HG03139 (cell line): ENCODE results near the gene OR2M3.
"Not testable (repeated sequence)": the region's sequence is repeated elsewhere in the genome, so short reads cannot be mapped to it uniquely, and the experiment has no call there.

Experiments
- ATAC-seq: cut with Tn5 transposase; IDR thresholded peaks from one replicate; pipeline ENCODE4 v1.9.1; 2021; ENCODE audit not compliant: unreplicated experiment

Gene OR2M3

DNA sequence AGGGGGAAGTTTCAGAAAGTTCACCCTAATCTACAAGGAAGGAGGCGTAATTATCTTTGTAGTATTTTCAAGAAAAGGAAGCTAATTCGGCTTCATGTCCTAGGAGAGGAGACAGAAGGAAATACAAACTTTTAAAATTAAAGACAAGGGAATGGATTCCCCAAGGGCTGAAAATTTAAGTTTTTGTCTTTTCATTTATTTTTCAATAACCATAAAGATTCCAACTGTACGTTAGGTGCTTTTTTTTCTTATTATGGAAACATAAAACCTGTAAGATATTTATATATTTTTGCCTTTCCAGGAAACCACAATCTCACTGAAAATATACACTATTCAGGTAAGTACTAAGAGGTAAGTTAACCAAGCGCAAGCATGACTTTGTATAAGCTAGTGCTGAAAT is at the start of gene OR2M3:
Gene OR2M3 (plus strand): TSS at position 301 of the 400 bp plus-strand sequence. CDS start 5,803 bp downstream, outside the sequence.
- no peak for ATAC-seq

GRCh38 chr1:248152056-248152827 is 44.8 kb upstream of the OR2M3 start:
- no peak for ATAC-seq

DNA sequence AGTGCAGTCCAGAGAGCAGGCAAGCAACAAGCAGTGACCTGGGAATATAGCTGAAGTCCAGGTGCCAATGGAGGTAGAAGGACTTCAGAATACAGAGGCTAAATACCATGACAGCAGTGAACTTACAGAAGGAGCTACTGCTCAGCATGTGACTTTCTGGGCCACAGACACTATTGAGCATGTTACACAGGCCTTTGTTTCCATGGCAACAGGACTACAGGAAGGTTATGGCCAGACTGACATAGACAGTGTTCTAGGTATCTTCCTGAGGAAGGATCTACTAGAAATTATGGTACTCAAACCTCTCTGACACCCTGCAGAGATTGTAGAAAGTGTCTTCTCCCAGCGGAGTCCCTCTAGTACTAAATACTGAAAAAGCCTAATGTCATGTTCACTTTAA is 41.1 kb upstream of the OR2M3 start:
- ATAC-seq = no peak

DNA sequence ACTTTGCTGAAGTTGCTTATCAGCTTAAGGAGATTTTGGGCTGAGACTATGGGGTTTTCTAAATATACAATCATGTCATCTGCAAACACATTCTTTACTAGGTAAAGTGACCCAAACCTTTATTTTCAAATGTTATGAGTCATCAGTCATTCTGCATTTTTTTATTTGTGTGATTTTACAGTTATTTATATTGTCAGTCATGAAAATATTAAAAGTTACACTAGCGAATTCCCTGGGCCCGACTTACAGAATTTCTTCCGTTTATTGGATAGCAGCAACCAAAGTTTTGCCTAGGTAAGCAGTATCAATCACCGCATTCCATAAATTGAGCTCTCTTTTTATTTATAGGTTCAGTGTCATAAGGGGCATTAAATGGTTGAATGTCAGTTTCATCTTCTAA is 38.3 kb upstream of the OR2M3 start:
- ATAC-seq = no peak

DNA sequence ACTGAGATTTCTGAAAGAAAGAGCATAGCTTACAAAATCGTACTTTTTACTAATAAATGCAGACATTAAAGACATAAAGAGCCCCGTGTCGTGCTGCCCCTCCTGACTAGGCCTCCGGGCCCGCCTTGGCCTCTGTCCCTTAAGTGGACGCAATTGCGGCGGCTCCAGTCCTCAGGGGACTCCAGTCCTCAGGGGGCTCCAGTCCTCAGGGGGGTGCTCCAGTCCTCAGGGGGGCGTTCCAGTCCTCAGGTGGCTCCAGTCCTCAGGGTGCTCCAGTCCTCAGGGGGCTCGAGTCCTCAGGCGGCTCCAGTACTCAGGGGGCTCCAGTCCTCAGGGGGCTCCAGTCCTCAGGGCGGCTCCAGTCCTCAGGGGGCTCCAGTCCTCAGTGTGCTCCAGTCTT is 33.0 kb upstream of the OR2M3 start:
- no peak for ATAC-seq

DNA sequence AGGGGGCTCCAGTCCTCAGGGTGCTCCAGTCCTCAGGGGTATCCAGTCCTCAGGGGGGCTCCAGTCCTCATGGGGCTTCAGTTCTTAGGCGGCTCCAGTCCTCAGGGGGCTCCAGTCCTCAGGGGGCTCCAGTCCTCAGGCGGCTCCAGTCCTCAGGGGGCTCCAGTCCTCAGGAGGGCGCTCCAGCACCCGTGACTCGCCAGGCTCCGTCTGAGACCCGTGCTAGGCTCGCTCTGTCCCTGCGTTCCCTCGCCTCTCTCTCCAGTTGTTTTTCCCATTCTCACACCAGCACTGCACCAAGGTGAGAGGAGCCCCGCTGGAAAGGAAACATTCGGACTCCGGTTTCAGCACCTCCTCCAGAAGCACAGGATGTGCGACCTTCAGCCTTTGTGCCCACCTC is 31.9 kb upstream of the OR2M3 start:
- ATAC-seq = no peak

GRCh38 chr1:248174521-248174920 is 22.5 kb upstream of the OR2M3 start, which contains the start of gene OR2M2:
TSS of gene OR2M2 (plus strand) at chr1:248174821. CDS start at chr1:248179986, 5,165 bp downstream.
- ATAC-seq = no peak

DNA sequence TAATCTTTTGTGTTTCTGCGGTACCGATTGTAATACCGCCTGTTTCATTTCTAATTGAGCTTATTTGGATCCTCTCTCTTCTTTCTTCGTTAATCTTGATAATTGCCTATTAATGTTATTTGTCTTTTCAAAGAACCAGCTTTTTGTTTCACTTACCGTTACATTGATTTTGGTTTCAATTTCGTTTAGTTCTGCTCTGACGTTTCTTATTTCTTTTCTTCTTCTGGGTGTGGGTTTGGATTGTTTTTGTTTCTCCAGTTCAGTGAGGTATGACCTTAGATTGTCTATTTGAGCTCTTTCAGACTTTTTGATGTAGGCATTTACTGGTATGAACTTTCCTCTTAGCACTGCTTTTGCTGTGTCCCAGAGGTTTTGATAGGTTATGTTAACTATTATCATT is 13.1 kb upstream of the OR2M3 start:
- no peak for ATAC-seq

DNA sequence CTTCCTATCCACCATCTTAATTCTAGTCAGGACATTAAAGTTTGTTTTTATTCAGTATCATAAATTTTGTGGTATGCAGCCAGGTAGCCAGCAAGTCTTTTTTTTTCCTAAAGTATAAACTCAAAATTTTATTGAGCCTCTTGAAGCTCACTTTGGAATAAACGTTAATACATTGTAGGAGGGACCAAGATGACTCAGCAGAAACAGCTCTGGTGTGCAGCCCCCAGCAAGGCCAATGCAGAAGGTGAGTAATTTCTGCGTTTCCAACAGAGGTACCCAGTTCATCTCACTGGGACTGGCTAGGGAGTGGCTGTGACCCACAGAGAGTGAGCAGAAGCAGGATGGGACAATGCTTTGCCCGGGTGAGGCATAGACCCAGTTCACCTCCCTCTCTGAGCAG is 9.7 kb upstream of the OR2M3 start:
- ATAC-seq = no peak

GRCh38 chr1:248189026-248189425 is 8.0 kb upstream of the OR2M3 start:
- ATAC-seq = no peak

DNA sequence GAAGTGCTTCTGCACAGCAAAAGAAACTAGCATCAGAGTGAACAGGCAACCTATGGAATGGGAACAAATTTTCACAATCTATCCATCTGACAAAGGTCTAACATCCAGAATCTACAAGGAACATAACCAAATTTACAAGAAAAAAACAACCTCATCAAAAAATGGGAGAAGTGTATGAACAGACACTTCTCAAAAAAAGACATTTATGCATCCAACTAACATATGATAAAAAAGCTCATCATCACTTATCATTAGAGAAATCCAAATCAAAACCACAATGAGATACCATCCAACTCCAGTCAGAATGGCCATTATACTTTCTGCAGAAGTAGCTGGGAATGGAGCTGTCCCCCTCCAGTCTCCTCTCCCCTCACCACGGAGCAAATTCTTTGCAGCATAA is 2.9 kb upstream of the OR2M3 start:
- no peak for ATAC-seq

- ATAC-seq = no peak
Observed at GRCh38 chr1:248215880-248216279, 18.8 kb downstream of the OR2M3 start.

- ATAC-seq = no peak
Observed at GRCh38 chr1:248225537-248225936, 28.5 kb downstream of the OR2M3 start.

DNA sequence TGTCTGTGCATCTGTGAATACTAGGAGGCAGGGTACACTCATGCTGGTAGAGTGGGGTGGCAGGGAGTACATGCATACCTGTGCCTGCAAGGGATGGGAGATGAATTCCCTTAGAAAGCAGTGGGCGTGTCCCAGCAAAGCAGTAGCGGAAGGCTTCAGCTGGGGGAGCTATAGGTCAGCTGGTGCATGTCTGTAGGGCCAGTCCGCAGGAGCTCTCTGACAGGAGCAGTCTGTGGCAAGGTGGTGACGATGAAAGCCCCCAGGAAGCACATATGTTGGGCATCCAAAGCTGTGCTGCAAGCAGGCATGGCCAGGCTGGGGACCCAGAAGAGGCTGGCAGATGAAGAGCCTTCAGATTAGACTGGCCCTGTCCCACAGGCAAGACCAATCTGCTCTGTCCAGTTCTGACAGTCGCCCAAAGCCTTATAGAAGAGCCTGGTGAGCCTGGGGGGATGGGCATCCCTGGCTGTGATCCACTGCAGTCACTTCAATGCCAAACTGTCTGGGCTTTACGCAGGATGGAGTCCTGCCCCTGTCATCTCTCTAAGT is 32.4 kb downstream of the OR2M3 start:
- ATAC-seq = no peak

GRCh38 chr1:248231117-248231516 is 34.1 kb downstream of the OR2M3 start, which contains the start of gene OR2M4:
TSS of gene OR2M4 (plus strand) at chr1:248231417. CDS start at chr1:248238929, 7,512 bp downstream.
- no peak for ATAC-seq

DNA sequence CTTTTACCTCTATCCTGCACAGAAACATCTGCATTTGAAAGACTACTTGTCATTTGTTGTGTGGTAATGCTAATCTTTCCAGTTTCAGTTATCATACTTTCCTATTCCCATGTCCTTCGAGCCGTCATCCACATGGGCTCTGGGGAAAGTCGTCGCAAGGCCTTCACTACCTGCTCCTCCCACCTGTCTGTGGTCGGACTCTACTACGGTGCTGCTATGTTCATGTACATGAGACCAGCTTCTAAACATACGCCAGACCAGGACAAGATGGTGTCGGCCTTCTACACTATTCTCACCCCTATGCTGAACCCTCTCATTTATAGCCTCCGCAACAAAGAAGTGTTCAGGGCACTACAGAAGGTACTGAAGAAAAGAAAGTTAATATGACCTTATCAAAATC is 42.4 kb downstream of the OR2M3 start:
- no peak for ATAC-seq

GRCh38 chr1:248243204-248243603 is 46.1 kb downstream of the OR2M3 start:
- ATAC-seq = peak; percentile 86

- ATAC-seq = not testable (repeated sequence)
Observed at GRCh38 chr1:248259309-248259708, 62.2 kb downstream of the OR2M3 start.
